ENCODE data around the gene ARPP21.

Gene ARPP21

GRCh38 chr3:35624698-35625097 lies 14.6 kb upstream of the ARPP21 start:
- Histone ChIP-seq H2AK5ac (ENCODE audit: low read length) (no peak overlapping the region), H3K36me3 (ENCODE audit: control insufficient read depth, insufficient read depth, low read length) (no peaks in the 10 kb centered on the region), H3K4ac (ENCODE audit: low read depth, low read length) (no peak overlapping the region), H3K56ac (ENCODE audit: low read length) (no peak overlapping the region), H3K79me1 (ENCODE audit: low read length) (no peaks in the 10 kb centered on the region), H3K4me1 (ENCODE audit: control insufficient read depth, low read depth, low read length) (no peaks in the 10 kb centered on the region), H3K18ac (ENCODE audit: low read length) (no peak overlapping the region), H3K9ac (ENCODE audit: low read length) (no peak overlapping the region), H2BK15ac (replicated peaks; ENCODE audit: low read depth) (no peak overlapping the region), H3K4me3 (ENCODE audit: low read length) (no peak overlapping the region), H3K4me2 (ENCODE audit: low read length) (no peak overlapping the region), H4K5ac (ENCODE audit: low read length) (no peak overlapping the region), H3K23ac (ENCODE audit: low read length) (no peak overlapping the region), H4K8ac (ENCODE audit: low read depth, low read length) (no peak overlapping the region), H2BK5ac (ENCODE audit: low read length) (no peak overlapping the region), H2BK120ac (ENCODE audit: low read depth, low read length) (no peak overlapping the region), H3K27me3 (ENCODE audit: insufficient read depth, low read length, poor library complexity) (no peaks in the 10 kb centered on the region), H3K27ac (ENCODE audit: low read depth, low read length) (no peak overlapping the region), H3K79me2 (ENCODE audit: control insufficient read depth, insufficient read depth, low read length) (no peaks in the 10 kb centered on the region)
- no peak for DNase-seq
- WGBS (ENCODE audit: extremely low coverage, insufficient coverage, low lambda C conversion rate), result no CpG with 5 or more reads among the region's 2 CpGs

- no peak overlapping the region for H3K56ac ChIP-seq (ENCODE audit: low read length)
- no peak overlapping the region for H3K27ac ChIP-seq (ENCODE audit: low read depth, low read length)
- no peaks in the 10 kb centered on the region for H3K79me2 ChIP-seq (ENCODE audit: control insufficient read depth, insufficient read depth, low read length)
- no peaks in the 10 kb centered on the region for H3K79me1 ChIP-seq (ENCODE audit: low read length)
- H3K27me3 ChIP-seq (ENCODE audit: insufficient read depth, low read length, poor library complexity), result peaks cover 4% of the 10 kb centered on the region
- no peak for DNase-seq
- WGBS (ENCODE audit: extremely low coverage, insufficient coverage, low lambda C conversion rate), result no CpG with 5 or more reads among the region's 4 CpGs
- H3K36me3 ChIP-seq (ENCODE audit: control insufficient read depth, insufficient read depth, low read length), result no peaks in the 10 kb centered on the region
- no peak overlapping the region for H3K23ac ChIP-seq (ENCODE audit: low read length)
- H3K4ac ChIP-seq (ENCODE audit: low read depth, low read length), result no peak overlapping the region
- no peak overlapping the region for H3K9ac ChIP-seq (ENCODE audit: low read length)
- H4K8ac ChIP-seq (ENCODE audit: low read depth, low read length), result no peak overlapping the region
- H3K18ac ChIP-seq (ENCODE audit: low read length), result no peak overlapping the region
- no peak overlapping the region for H3K4me3 ChIP-seq (ENCODE audit: low read length)
- no peak overlapping the region for H4K5ac ChIP-seq (ENCODE audit: low read length)
- no peak overlapping the region for H2AK5ac ChIP-seq (ENCODE audit: low read length)
- no peak overlapping the region for H2BK15ac ChIP-seq (replicated peaks; ENCODE audit: low read depth)
- H2BK5ac ChIP-seq (ENCODE audit: low read length), result no peak overlapping the region
- H2BK120ac ChIP-seq (ENCODE audit: low read depth, low read length), result no peak overlapping the region
- H3K4me2 ChIP-seq (ENCODE audit: low read length), result no peak overlapping the region
- no peaks in the 10 kb centered on the region for H3K4me1 ChIP-seq (ENCODE audit: control insufficient read depth, low read depth, low read length)
Measured at GRCh38 chr3:35633332-35634124, 5.8 kb upstream of the ARPP21 start.

GRCh38 chr3:35635407-35635806 lies 3.9 kb upstream of the ARPP21 start:
- no peaks in the 10 kb centered on the region for H3K36me3 ChIP-seq (ENCODE audit: control insufficient read depth, insufficient read depth, low read length)
- WGBS (ENCODE audit: extremely low coverage, insufficient coverage, low lambda C conversion rate), result no CpG with 5 or more reads among the region's 3 CpGs
- no peak overlapping the region for H2AK5ac ChIP-seq (ENCODE audit: low read length)
- H2BK5ac ChIP-seq (ENCODE audit: low read length), result no peak overlapping the region
- H3K27me3 ChIP-seq (ENCODE audit: insufficient read depth, low read length, poor library complexity), result peaks cover 17% of the 10 kb centered on the region
- H2BK15ac ChIP-seq (replicated peaks; ENCODE audit: low read depth), result no peak overlapping the region
- H3K4me2 ChIP-seq (ENCODE audit: low read length), result no peak overlapping the region
- no peak overlapping the region for H3K4ac ChIP-seq (ENCODE audit: low read depth, low read length)
- H4K5ac ChIP-seq (ENCODE audit: low read length), result no peak overlapping the region
- H3K56ac ChIP-seq (ENCODE audit: low read length), result no peak overlapping the region
- no peak overlapping the region for H3K27ac ChIP-seq (ENCODE audit: low read depth, low read length)
- H2BK120ac ChIP-seq (ENCODE audit: low read depth, low read length), result no peak overlapping the region
- no peak overlapping the region for H4K8ac ChIP-seq (ENCODE audit: low read depth, low read length)
- no peak overlapping the region for H3K4me3 ChIP-seq (ENCODE audit: low read length)
- H3K79me2 ChIP-seq (ENCODE audit: control insufficient read depth, insufficient read depth, low read length), result no peaks in the 10 kb centered on the region
- H3K4me1 ChIP-seq (ENCODE audit: control insufficient read depth, low read depth, low read length), result no peaks in the 10 kb centered on the region
- no peak overlapping the region for H3K9ac ChIP-seq (ENCODE audit: low read length)
- H3K18ac ChIP-seq (ENCODE audit: low read length), result no peak overlapping the region
- no peak for DNase-seq
- H3K79me1 ChIP-seq (ENCODE audit: low read length), result no peaks in the 10 kb centered on the region
- H3K23ac ChIP-seq (ENCODE audit: low read length), result no peak overlapping the region

GRCh38 chr3:35635926-35636683 lies 3.2 kb upstream of the ARPP21 start:
- H3K23ac ChIP-seq (ENCODE audit: low read length), result no peak overlapping the region
- H3K27me3 ChIP-seq (ENCODE audit: insufficient read depth, low read length, poor library complexity), result peaks cover 22% of the 10 kb centered on the region
- H4K5ac ChIP-seq (ENCODE audit: low read length), result no peak overlapping the region
- H2AK5ac ChIP-seq (ENCODE audit: low read length), result no peak overlapping the region
- H3K4me2 ChIP-seq (ENCODE audit: low read length), result no peak overlapping the region
- no peaks in the 10 kb centered on the region for H3K4me1 ChIP-seq (ENCODE audit: control insufficient read depth, low read depth, low read length)
- H2BK120ac ChIP-seq (ENCODE audit: low read depth, low read length), result no peak overlapping the region
- H3K56ac ChIP-seq (ENCODE audit: low read length), result no peak overlapping the region
- H3K4ac ChIP-seq (ENCODE audit: low read depth, low read length), result no peak overlapping the region
- no peak overlapping the region for H4K8ac ChIP-seq (ENCODE audit: low read depth, low read length)
- H3K79me2 ChIP-seq (ENCODE audit: control insufficient read depth, insufficient read depth, low read length), result no peaks in the 10 kb centered on the region
- H3K4me3 ChIP-seq (ENCODE audit: low read length), result no peak overlapping the region
- no CpG with 5 or more reads among the region's 4 CpGs for WGBS (ENCODE audit: extremely low coverage, insufficient coverage, low lambda C conversion rate)
- H2BK5ac ChIP-seq (ENCODE audit: low read length), result no peak overlapping the region
- no peak for DNase-seq
- no peak overlapping the region for H3K27ac ChIP-seq (ENCODE audit: low read depth, low read length)
- no peak overlapping the region for H2BK15ac ChIP-seq (replicated peaks; ENCODE audit: low read depth)
- no peaks in the 10 kb centered on the region for H3K36me3 ChIP-seq (ENCODE audit: control insufficient read depth, insufficient read depth, low read length)
- no peak overlapping the region for H3K9ac ChIP-seq (ENCODE audit: low read length)
- no peaks in the 10 kb centered on the region for H3K79me1 ChIP-seq (ENCODE audit: low read length)
- no peak overlapping the region for H3K18ac ChIP-seq (ENCODE audit: low read length)

GRCh38 chr3:35638251-35638979 lies 910 bp upstream of the ARPP21 start:
- H3K4me1 ChIP-seq (ENCODE audit: control insufficient read depth, low read depth, low read length), result no peaks in the 10 kb centered on the region
- no peak overlapping the region for H3K56ac ChIP-seq (ENCODE audit: low read length)
- no peak overlapping the region for H3K27ac ChIP-seq (ENCODE audit: low read depth, low read length)
- H2AK5ac ChIP-seq (ENCODE audit: low read length), result no peak overlapping the region
- no peak overlapping the region for H3K9ac ChIP-seq (ENCODE audit: low read length)
- H3K18ac ChIP-seq (ENCODE audit: low read length), result no peak overlapping the region
- H4K8ac ChIP-seq (ENCODE audit: low read depth, low read length), result no peak overlapping the region
- no peak overlapping the region for H4K5ac ChIP-seq (ENCODE audit: low read length)
- no peaks in the 10 kb centered on the region for H3K36me3 ChIP-seq (ENCODE audit: control insufficient read depth, insufficient read depth, low read length)
- no peak overlapping the region for H2BK120ac ChIP-seq (ENCODE audit: low read depth, low read length)
- peaks cover 22% of the 10 kb centered on the region for H3K27me3 ChIP-seq (ENCODE audit: insufficient read depth, low read length, poor library complexity)
- no peaks in the 10 kb centered on the region for H3K79me2 ChIP-seq (ENCODE audit: control insufficient read depth, insufficient read depth, low read length)
- no peak overlapping the region for H3K4me3 ChIP-seq (ENCODE audit: low read length)
- no CpG with 5 or more reads among the region's 15 CpGs for WGBS (ENCODE audit: extremely low coverage, insufficient coverage, low lambda C conversion rate)
- H3K23ac ChIP-seq (ENCODE audit: low read length), result no peak overlapping the region
- no peak for DNase-seq
- H3K4me2 ChIP-seq (ENCODE audit: low read length), result no peak overlapping the region
- no peak overlapping the region for H2BK5ac ChIP-seq (ENCODE audit: low read length)
- H3K4ac ChIP-seq (ENCODE audit: low read depth, low read length), result no peak overlapping the region
- H3K79me1 ChIP-seq (ENCODE audit: low read length), result no peaks in the 10 kb centered on the region
- no peak overlapping the region for H2BK15ac ChIP-seq (replicated peaks; ENCODE audit: low read depth)
